ENCODE measurements around the gene PTPRD. TPM values are rescaled to one million over a fixed set of nuclear protein-coding genes. Genes with fewer than 3 reads are reported as not detected.

Gene PTPRD
- total RNA-seq, 1 experiment from 2014 or later, result 70.1 TPM

GRCh38 chr9:8708728-8709127 lies 1904.1 kb downstream of the PTPRD start:
- intact Hi-C loops (cut with micrococcal nuclease; ENCODE audit: unreplicated experiment), result no loop called here
- H3K4me3 ChIP-seq (ENCODE audit: low read depth, low read length), result no peak overlapping the region
- ChIA-PET POLR2A (no interaction called here), CTCF (no interaction called here)
- no peaks in the 10 kb centered on the region for H3K27me3 ChIP-seq (replicated peaks; ENCODE audit: control insufficient read depth, insufficient read depth, low read length)
- no peak overlapping the region for H3K27ac Mint-ChIP-seq (ENCODE audit: unreplicated experiment)
- H3K9me3 ChIP-seq, result no peaks in the 10 kb centered on the region
- no peak overlapping the region for H3K4me3 Mint-ChIP-seq (ENCODE audit: unreplicated experiment)
- no peaks in the 10 kb centered on the region for H3K36me3 ChIP-seq (ENCODE audit: control insufficient read depth, insufficient read depth, low read length)
- no TSS peak for BruUV-seq (replicated peaks)
- H3K4me1 Mint-ChIP-seq (ENCODE audit: low read depth, unreplicated experiment), result no peaks in the 10 kb centered on the region
- no peaks in the 10 kb centered on the region for H3K36me3 Mint-ChIP-seq (ENCODE audit: insufficient read depth, unreplicated experiment)
- H3K27me3 Mint-ChIP-seq (ENCODE audit: insufficient read depth, unreplicated experiment), result no peaks in the 10 kb centered on the region
- TF ChIP-seq CTCF (IDR thresholded peaks at IDR 0.05; ENCODE audit: insufficient read depth in 1 of 2, low read depth in 1 of 2, low read length in 1 of 2, severe bottlenecking in 1 of 2, unreplicated experiment in 1 of 2), result no peak
- no peaks in the 10 kb centered on the region for H3K9me3 Mint-ChIP-seq (ENCODE audit: unreplicated experiment)
- DNase-seq, result no peak
- H3K4me1 ChIP-seq, result no peaks in the 10 kb centered on the region; the same call in 1 of the 2 replicates

- POLR2A ChIA-PET, result no interaction called here
- no peaks in the 10 kb centered on the region for H3K36me3 Mint-ChIP-seq (ENCODE audit: insufficient read depth, unreplicated experiment)
- no TSS peak for BruUV-seq (replicated peaks)
Observed at GRCh38 chr9:8706998-8707397, 1905.8 kb downstream of the PTPRD start.

GRCh38 chr9:8706531-8706930 lies 1906.3 kb downstream of the PTPRD start:
- no peaks in the 10 kb centered on the region for H3K9me3 ChIP-seq
- CTCF ChIA-PET, result no interaction called here
- Mint-ChIP-seq H3K4me3 (ENCODE audit: unreplicated experiment) (no peak overlapping the region), H3K27ac (ENCODE audit: unreplicated experiment) (no peak overlapping the region), H3K27me3 (ENCODE audit: insufficient read depth, unreplicated experiment) (no peaks in the 10 kb centered on the region), H3K9me3 (ENCODE audit: unreplicated experiment) (no peaks in the 10 kb centered on the region), H3K36me3 (ENCODE audit: insufficient read depth, unreplicated experiment) (no peaks in the 10 kb centered on the region), H3K4me1 (ENCODE audit: low read depth, unreplicated experiment) (no peaks in the 10 kb centered on the region)
- H3K36me3 ChIP-seq (ENCODE audit: control insufficient read depth, insufficient read depth, low read length), result no peaks in the 10 kb centered on the region
- H3K4me3 ChIP-seq (ENCODE audit: low read depth, low read length), result no peak overlapping the region
- TF ChIP-seq CTCF (IDR thresholded peaks at IDR 0.05; ENCODE audit: insufficient read depth in 1 of 2, low read depth in 1 of 2, low read length in 1 of 2, severe bottlenecking in 1 of 2, unreplicated experiment in 1 of 2), result no peak
- no TSS peak for BruUV-seq (replicated peaks)
- no peaks in the 10 kb centered on the region; the same call in 1 of the 2 replicates for H3K4me1 ChIP-seq
- DNase-seq, result no peak
- intact Hi-C loops (cut with micrococcal nuclease; ENCODE audit: unreplicated experiment), result no loop called here
- POLR2A ChIA-PET, result no interaction called here
- no peaks in the 10 kb centered on the region for H3K27me3 ChIP-seq (replicated peaks; ENCODE audit: control insufficient read depth, insufficient read depth, low read length)

More at GRCh38 chr9:8706998-8707397, 1905.8 kb downstream of the PTPRD start:
- no peaks in the 10 kb centered on the region for H3K4me1 Mint-ChIP-seq (ENCODE audit: low read depth, unreplicated experiment)
- no peak for TF ChIP-seq CTCF (IDR thresholded peaks at IDR 0.05; ENCODE audit: insufficient read depth in 1 of 2, low read depth in 1 of 2, low read length in 1 of 2, severe bottlenecking in 1 of 2, unreplicated experiment in 1 of 2)
- intact Hi-C loops (cut with micrococcal nuclease; ENCODE audit: unreplicated experiment), result no loop called here
- no peaks in the 10 kb centered on the region for H3K27me3 Mint-ChIP-seq (ENCODE audit: insufficient read depth, unreplicated experiment)
- no peaks in the 10 kb centered on the region for H3K9me3 Mint-ChIP-seq (ENCODE audit: unreplicated experiment)
- CTCF ChIA-PET, result no interaction called here
- Histone ChIP-seq H3K9me3 (no peaks in the 10 kb centered on the region), H3K4me3 (ENCODE audit: low read depth, low read length) (no peak overlapping the region), H3K27me3 (replicated peaks; ENCODE audit: control insufficient read depth, insufficient read depth, low read length) (no peaks in the 10 kb centered on the region), H3K4me1 (no peaks in the 10 kb centered on the region; the same call in 1 of the 2 replicates), H3K36me3 (ENCODE audit: control insufficient read depth, insufficient read depth, low read length) (no peaks in the 10 kb centered on the region)
- no peak for DNase-seq
- H3K4me3 Mint-ChIP-seq (ENCODE audit: unreplicated experiment), result no peak overlapping the region
- H3K27ac Mint-ChIP-seq (ENCODE audit: unreplicated experiment), result no peak overlapping the region
